Kidney epithelial cell (primary cell): ENCODE data around the gene DOCK11. TPM values are rescaled to one million over a fixed set of nuclear protein-coding genes. Genes with fewer than 3 reads are reported as not detected.
"Not testable (repeated sequence)": the region's sequence is repeated elsewhere in the genome, so short reads cannot be mapped to it uniquely, and the experiment has no call there.

Source experiments
- DNase-seq: peaks from one replicate; pipeline ENCODE4 v3.0.0-alpha.2; 2010; ENCODE audit warnings: low read depth
- H3K27me3 ChIP-seq: 2 replicates; pipeline ENCODE4 v1.6.0; 2011; ENCODE audit warnings: low read length; ENCODE audit not compliant: control insufficient read depth, insufficient read depth
- H3K36me3 ChIP-seq: 2 replicates; pipeline ENCODE4 v1.5.1; 2011; ENCODE audit warnings: low read length; ENCODE audit not compliant: control insufficient read depth, insufficient read depth
- H3K4me3 ChIP-seq: 2 replicates; pipeline ENCODE4 v1.5.1; 2011; ENCODE audit warnings: low read depth, mild to moderate bottlenecking, control low read depth, low read length
- CTCF ChIP-seq: IDR thresholded peaks from 2 replicates; pipeline ENCODE4 v1.5.1; 2011; ENCODE audit warnings: mild to moderate bottlenecking, moderate library complexity, low read length, control low read depth, inconsistent platforms; ENCODE audit not compliant: insufficient read depth, poor library complexity, severe bottlenecking
- total RNA-seq: library from RNA; depleted of rRNA; stranded (reverse); fragments of >200 nt; gene quantifications from 2 replicates; pipeline ENCODE4 v1.2.3, GENCODE V29; 2015

The DOCK11 gene
- total RNA-seq, 1 donor from 2014 or later = 10.9 TPM

GRCh38 chrX:118468122-118468521, 27.5 kb upstream of the DOCK11 start:
- DNase-seq = no peak
- no peaks in the 10 kb centered on the region for H3K36me3 ChIP-seq
- no peak overlapping the region for H3K4me3 ChIP-seq
- H3K27me3 ChIP-seq = no peaks in the 10 kb centered on the region
- TF ChIP-seq CTCF = no peak

GRCh38 chrX:118470721-118471347, 24.8 kb upstream of the DOCK11 start:
- DNase-seq, H3K4me3 ChIP-seq, H3K36me3 ChIP-seq, H3K27me3 ChIP-seq: not testable (repeated sequence)

GRCh38 chrX:118474586-118474985, 21.0 kb upstream of the DOCK11 start:
- Histone ChIP-seq H3K36me3 (no peaks in the 10 kb centered on the region), H3K27me3 (no peaks in the 10 kb centered on the region), H3K4me3 (no peak overlapping the region)
- DNase-seq = no peak
- no peak for TF ChIP-seq CTCF

- no peak for DNase-seq
- Histone ChIP-seq H3K4me3 (no peak overlapping the region), H3K36me3 (no peaks in the 10 kb centered on the region), H3K27me3 (no peaks in the 10 kb centered on the region)
- no peak for TF ChIP-seq CTCF
Observed at GRCh38 chrX:118475903-118476302, 19.7 kb upstream of the DOCK11 start.

GRCh38 chrX:118480172-118480571, 15.4 kb upstream of the DOCK11 start:
- TF ChIP-seq CTCF = no peak
- H3K27me3 ChIP-seq = no peaks in the 10 kb centered on the region
- DNase-seq = no peak
- no peaks in the 10 kb centered on the region for H3K36me3 ChIP-seq
- no peak overlapping the region for H3K4me3 ChIP-seq

GRCh38 chrX:118482384-118482783, 13.2 kb upstream of the DOCK11 start:
- H3K27me3 ChIP-seq, H3K4me3 ChIP-seq, H3K36me3 ChIP-seq, DNase-seq: not testable (repeated sequence)

GRCh38 chrX:118484216-118484903, 11.3 kb upstream of the DOCK11 start:
- no peak for DNase-seq
- H3K36me3 ChIP-seq = no peaks in the 10 kb centered on the region
- TF ChIP-seq CTCF = no peak
- H3K4me3 ChIP-seq = no peak overlapping the region
- no peaks in the 10 kb centered on the region for H3K27me3 ChIP-seq

GRCh38 chrX:118486693-118487092, 8.9 kb upstream of the DOCK11 start:
- not testable (repeated sequence) for H3K27me3 ChIP-seq, DNase-seq, H3K4me3 ChIP-seq, H3K36me3 ChIP-seq
